Head of caudate nucleus (tissue), 42 donors: ENCODE data around the gene PCSK4.

Source experiments
- DNase-seq, 42 donors: peaks; one replicate each; pipeline versions ENCODE4 v3.0.0 to v3.0.0-alpha.2; 2020 to 2021; ENCODE audit warnings: mixed read lengths in 7 of 42
- intact Hi-C: fragments of 100-400 bp; cut with DNase I; formaldehyde crosslinking; loops from one replicate; pipeline ENCODE4 v1.15.0; 2022

PCSK4 gene

DNA sequence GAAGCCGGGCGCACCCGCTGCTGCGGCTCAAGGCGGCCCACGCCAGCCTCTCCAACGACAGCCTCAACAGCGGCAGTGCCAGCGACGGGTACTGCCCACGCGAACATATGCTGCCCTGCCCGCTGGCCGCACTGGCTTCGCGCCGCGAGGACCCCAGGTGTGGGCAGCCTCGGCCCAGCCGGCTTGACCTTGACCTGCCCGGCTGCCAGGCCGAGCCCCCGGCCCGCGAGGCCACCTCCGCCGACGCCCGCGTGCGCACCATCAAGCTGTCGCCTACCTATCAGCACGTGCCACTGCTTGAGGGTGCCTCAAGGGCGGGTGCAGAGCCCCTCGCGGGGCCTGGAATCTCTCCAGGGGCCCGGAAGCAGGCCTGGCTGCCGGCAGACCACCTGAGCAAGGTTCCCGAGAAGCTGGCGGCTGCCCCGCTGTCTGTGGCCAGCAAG lies 24.1 kb downstream of the PCSK4 start:
- peak in 1 of 42 donors; percentile 7 for DNase-seq

DNA sequence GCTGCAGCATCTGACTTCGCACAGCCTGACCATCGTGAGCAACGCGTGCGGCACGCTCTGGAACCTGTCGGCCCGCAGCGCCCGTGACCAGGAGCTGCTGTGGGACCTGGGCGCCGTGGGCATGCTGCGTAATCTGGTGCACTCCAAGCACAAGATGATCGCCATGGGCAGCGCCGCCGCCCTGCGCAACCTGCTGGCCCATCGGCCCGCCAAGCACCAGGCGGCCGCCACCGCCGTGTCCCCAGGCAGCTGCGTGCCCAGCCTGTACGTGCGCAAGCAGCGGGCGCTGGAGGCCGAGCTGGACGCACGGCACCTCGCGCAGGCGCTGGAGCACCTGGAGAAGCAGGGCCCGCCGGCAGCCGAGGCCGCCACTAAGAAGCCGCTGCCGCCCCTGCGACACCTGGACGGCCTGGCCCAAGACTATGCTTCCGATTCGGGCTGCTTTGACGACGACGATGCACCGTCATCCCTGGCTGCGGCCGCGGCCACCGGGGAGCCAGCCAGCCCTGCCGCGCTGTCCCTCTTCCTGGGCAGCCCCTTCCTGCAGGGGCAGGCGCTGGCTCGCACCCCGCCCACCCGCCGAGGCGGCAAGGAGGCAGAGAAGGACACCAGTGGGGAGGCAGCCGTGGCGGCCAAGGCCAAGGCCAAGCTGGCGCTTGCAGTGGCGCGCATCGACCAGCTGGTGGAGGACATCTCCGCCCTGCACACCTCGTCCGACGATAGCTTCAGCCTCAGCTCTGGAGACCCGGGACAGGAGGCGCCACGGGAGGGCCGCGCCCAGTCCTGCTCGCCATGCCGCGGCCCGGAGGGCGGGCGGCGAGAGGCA lies 24.7 kb downstream of the PCSK4 start:
- DNase-seq, result peak in 2 of 42 donors; percentile 27 to 46
- intact Hi-C loops, result no loop called here

More for the DNA sequence above, 24.1 kb downstream of the PCSK4 start:
- intact Hi-C loops, result no loop called here

DNA sequence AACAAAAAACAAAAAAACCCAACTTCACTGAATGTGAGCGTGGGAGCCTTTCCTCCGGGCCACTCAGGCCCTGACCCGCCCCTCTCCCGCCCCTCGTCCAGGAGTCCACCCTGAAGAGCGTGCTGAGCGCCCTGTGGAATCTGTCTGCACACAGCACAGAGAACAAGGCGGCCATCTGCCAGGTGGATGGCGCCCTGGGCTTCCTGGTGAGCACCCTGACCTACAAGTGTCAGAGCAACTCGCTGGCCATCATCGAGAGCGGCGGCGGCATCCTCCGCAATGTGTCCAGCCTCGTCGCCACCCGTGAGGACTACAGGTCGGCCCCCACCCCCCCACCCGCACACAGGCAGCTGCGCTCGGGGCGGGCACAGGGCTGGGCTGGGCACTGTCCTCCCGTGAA lies 28.3 kb downstream of the PCSK4 start:
- DNase-seq, result peak in 1 of 42 donors; percentile 9
- intact Hi-C loops, result no loop called here

DNA sequence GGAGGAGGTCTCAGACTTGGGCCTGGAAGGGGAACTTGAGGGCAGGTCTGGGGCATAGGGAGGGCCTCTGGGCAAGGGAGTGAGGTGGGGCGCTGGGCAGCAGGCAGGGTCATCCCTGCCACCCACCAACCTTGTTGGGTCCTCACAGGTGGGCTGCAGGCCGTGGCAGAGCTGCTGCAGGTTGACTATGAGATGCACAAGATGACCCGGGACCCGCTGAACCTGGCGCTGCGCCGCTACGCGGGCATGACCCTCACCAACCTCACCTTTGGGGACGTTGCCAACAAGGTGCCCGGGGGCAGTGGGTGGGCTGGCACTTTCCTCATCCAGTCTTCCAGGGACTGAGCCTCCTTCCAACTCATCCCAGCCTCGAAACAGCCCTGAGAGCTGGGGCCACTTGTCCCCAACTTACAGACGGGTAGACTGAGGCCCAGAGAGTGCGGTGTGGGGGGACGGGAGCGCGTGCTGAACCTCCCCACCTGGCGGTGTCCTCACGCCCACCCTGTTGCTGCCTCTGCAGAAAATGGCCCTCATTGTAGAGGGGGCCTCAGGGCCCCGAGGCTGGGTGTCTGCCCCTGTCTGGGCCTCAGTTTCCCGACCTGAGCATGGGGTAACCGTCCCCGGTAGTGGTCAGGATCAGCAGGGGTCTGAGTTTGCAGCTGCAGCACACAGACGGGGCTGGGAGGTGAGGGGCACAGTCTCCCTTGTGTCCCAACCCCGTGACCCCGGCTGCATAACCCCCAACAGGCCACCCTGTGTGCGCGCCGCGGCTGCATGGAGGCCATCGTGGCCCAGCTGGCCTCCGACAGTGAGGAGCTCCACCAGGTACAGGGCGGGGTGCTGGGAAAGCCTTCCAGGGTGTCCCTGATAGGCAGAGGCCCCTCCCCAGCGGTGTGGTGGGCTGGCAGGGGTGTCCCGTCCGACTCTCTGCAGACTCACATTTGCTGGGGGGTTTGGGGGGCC lies 29.8 kb downstream of the PCSK4 start:
- peak in 1 of 42 donors; percentile 3 for DNase-seq
- intact Hi-C loops, result no loop called here

DNA sequence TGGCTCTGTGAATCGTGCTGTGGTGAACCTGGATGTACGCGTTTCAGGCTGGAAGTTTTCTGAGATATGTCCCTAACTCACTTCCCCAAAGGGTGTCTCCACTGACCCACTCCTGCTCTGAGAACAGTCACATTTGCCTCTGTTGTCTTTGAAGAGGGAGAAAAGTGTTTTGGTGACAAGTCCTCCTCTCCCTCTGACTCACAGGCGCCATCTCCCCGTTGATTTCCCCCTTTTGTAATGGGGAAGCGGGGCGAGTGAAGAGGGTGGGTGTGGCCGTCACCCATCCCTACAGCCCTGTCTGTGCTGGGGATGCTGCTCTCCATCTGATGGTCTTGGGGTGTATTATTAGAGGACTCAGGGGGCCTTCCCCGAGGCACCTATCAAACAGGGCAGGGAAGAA lies 30.7 kb downstream of the PCSK4 start:
- intact Hi-C loops, result no loop called here
- DNase-seq, result peak in 3 of 42 donors; percentile 25 to 54 (median 53)

DNA sequence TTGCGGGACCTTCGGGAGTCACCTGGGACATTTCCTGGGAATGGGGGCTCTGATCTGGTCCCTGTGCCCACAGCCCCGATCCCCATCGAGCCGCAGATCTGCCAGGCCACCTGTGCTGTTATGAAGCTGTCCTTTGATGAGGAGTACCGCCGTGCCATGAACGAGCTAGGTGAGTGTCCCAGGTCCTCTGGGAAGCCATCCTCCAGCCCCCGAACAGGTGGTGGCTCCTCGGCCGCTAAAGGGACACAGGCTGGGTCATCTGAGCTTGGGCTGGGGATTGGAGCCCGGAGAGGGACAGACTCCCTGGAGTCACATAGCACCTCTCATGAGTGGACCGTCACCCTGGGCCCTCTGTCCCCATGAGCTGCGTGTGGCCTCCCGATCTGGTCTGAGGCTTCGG lies 32.3 kb downstream of the PCSK4 start:
- DNase-seq, result no peak
- intact Hi-C loops, result no loop called here

DNA sequence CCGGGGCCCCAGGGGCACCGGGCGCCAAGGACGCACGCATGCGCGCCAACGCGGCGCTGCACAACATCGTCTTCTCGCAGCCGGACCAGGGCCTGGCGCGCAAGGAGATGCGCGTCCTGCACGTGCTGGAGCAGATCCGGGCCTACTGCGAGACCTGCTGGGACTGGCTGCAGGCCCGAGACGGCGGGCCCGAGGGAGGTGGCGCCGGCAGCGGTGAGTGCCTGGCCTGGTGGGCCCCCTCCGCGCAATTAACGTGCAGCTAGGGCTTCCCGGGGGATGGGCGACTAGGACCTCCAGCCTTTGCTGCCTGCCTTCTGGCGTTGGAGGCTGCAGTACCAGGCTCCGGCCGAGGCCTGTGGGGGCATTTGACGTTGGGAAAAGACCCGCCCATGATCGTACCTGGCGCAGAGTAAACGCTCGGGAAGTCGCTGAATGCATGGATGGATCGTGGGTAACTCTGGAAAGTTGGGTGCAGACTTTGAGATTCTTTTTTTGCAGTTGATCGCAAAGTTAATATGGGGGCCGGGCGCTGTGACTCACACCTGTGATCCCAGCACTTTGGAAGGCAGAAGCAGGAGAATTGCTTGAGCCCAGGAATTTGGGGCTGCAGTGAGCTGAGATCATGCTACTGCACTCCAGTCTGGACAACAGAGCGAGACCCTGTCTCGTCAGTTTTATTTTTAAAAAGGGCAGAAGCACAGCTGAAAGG lies 33.0 kb downstream of the PCSK4 start:
- intact Hi-C loops, result no loop called here
- DNase-seq, result peak in 6 of 42 donors; percentile 26 to 63 (median 54)

DNA sequence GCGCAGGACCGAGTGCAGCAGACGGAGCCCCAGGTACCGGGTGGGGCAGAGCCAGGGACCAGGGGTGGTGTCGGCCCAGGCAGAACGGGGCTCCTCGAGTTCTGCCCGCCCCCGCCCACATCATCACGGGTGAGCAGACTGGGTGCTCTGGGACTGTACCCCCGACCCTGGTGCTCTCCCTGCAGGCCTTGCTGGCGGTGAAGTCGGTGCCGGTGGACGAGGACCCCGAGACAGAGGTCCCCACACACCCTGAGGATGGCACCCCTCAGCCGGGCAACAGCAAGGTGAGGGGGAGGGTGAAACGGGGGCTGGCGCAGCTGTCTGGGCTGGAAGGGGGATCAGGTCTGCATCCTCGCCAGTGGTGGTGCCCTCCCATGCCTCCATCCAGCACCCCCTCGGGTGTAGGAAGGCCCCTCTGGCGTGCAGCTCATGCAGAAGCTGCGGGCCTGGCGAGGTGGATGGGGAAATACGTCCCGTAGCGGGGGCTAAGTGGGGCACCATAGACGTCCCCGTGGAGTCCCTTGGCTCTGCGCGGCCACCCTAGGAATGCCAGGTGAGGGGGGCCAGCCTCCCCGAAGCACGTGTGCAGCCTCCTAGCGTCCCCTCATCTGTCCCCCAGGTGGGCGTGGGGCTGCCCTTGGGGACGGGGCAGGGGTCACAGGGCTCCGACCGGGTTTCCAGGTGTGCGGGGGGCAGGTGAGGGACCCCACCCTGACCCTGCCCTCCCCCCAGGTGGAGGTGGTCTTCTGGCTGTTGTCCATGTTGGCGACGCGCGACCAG lies 33.8 kb downstream of the PCSK4 start:
- intact Hi-C loops, result no loop called here
- DNase-seq, result peak in 1 of 42 donors; percentile 4

DNA sequence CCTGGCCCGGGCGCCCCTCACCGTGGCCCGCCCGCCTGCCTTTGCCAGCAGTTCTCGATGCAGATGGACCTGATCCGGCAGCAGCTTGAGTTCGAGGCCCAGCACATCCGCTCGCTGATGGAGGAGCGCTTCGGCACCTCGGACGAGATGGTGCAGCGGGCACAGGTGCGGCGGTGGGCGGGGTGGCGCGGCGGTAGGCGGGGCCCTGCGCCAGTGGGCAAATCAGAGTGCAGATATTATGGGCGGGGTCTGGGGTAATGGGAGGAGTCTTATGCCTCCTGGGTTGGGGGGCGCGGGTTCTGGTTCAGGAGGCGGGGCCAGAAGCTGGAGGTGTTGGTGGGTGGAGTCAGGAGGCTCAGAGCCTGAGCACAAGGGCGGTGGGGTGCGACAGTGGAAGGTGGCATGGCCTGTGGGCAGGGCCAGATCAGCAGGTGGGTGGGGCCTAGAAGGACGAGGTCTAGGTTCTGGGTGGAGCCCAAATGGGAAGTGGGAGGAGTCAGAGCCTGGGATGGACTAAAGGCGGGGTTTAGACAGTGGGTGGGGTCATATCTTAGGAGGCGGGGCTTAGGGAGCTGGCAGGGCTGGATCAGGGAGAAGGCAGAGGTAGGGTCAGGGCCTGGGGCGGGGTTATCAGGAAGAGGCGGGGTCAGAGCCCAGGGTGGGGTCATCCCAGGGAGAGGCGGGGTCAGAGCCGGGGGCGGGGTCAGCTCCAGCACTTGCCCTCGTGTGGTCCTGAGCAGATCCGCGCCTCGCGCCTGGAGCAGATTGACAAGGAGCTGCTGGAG lies 34.6 kb downstream of the PCSK4 start:
- intact Hi-C loops, result no loop called here
- peak in 26 of 42 donors; percentile 37 to 79 (median 60) for DNase-seq

DNA sequence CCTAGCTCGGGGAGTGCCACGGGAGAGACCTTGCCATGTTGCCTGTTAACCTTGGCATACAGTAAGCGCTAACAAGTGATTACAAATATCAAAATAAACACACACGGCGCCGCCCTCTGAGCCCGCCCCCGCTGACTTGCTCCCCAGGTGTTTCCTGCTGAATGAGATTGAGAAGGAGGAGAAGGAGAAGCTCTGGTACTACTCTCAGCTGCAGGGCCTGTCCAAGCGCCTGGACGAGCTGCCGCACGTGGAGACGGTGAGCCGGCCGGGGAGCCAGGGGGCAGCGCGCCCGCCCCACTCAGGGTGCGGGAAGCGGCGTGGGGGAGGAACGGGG lies 35.2 kb downstream of the PCSK4 start:
- DNase-seq, result no peak
- intact Hi-C loops, result no loop called here

DNA sequence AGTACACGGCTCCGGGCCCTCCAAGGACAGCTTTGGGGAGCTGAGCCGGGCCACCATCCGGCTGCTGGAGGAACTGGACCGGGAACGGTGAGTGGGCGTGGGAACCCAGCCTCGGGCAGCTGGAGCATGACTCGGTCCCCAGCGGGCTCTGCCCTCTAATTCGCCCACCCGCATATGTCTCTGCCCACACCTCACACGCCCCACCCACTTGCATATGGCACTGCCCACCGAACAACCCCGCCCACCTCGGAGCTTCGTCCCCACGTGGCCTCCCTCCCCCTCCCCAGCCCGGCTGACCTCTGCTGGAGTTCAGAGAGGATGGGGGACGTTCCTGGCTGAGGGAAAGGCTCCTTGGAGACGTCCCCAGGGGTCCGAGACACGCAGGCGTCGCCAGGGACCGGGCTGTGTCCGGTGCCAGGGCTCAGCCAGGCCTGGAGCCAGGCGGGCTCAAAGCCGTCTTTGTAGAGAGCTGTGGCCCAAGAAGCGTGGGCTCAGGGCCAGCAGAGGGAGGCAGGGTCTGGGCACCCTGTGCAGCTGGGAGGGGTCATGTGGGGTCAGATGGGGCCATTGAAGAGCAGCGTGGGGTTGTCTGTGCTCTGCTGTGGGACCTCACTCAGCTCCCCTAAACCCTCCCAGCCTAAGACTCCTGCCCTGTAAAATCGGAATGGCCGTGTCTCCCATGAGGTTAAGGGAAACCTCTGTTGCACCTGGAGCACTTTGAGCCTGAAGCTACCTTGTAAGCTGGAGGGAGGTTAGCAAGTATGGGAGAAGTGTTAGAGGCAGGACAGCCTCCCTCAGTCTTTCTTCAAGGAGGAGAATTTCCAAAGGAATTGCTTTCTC lies 36.4 kb downstream of the PCSK4 start:
- peak; percentile 92 to 99 (median 96) for DNase-seq
- intact Hi-C loops, result no loop called here

DNA sequence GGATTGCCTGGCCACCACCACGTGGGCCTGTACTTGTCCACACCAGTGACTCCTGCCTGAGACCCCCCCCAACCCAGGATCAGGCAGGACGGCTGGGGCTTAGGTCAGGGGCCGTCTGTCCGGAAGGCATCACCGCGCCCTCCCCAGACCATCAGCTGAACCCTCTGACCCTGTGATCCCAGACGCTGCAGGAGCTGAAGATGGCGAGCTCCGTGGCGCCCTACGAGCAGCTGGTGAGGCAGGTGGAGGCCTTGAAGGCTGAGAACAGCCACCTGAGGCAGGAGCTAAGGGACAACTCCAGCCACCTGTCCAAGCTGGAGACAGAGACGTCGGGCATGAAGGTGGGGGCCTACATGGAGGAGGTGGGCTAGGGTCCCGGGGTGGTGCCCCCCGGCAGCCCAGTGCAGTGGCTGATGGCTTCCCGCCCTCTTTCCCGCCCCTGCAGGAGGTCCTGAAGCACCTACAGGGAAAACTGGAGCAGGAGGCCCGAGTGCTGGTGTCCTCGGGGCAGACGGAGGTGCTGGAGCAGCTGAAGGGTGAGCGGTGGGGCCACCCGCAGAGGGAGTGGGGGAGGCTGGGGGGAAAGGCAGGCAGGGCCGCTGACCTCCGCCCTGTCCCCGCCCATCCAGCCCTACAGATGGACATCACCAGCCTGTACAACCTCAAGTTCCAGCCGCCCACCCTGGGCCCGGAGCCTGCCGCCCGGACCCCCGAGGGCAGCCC lies 37.2 kb downstream of the PCSK4 start:
- intact Hi-C loops, result no loop called here
- peak in 3 of 42 donors; percentile 26 to 42 (median 37) for DNase-seq

DNA sequence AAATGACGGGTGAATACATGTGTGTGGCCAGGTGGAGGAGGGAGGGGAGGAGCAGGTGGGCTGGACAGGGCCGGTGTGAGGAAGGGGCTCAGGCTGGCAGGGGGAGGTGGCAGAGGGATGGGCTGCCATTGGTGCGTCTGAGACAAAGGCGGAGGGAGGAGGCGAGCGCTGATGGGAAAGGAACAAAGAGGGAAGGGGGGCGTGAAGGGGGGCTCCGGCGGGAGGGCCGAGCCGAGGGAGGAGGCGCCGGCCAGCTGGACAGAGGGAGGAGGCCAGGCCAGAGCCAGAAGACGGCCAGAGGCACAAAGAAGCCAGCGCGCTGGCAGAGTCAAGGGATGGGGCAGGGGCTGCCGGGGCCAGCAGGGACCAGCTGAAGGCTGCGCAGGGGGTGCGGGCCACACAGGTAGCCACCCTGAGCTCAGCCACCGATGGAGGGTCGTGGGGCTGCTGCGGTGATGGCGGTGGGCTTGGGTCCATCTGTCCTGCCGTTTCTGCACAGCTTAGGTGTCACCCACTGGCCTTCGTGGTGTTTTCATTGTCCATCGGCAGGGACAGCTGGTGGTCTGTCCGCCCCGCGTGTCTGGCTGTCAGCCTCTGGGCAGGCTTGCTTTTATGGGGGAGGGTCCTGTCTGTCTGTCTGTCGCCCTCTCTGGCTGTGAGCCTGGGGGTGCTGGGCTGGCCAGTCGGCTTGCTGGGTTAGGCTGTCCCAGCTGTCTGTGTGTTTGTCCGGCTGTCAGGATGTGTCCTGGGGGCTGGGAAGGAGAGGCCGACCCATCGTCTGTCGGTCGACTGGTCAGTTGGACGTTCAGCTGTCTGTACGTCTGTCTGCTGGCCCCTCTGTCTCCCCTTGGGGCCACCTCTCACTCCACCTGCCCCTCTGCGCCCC lies 38.0 kb downstream of the PCSK4 start:
- intact Hi-C loops, result no loop called here
- DNase-seq, result peak; percentile 63 to 94 (median 82)

DNA sequence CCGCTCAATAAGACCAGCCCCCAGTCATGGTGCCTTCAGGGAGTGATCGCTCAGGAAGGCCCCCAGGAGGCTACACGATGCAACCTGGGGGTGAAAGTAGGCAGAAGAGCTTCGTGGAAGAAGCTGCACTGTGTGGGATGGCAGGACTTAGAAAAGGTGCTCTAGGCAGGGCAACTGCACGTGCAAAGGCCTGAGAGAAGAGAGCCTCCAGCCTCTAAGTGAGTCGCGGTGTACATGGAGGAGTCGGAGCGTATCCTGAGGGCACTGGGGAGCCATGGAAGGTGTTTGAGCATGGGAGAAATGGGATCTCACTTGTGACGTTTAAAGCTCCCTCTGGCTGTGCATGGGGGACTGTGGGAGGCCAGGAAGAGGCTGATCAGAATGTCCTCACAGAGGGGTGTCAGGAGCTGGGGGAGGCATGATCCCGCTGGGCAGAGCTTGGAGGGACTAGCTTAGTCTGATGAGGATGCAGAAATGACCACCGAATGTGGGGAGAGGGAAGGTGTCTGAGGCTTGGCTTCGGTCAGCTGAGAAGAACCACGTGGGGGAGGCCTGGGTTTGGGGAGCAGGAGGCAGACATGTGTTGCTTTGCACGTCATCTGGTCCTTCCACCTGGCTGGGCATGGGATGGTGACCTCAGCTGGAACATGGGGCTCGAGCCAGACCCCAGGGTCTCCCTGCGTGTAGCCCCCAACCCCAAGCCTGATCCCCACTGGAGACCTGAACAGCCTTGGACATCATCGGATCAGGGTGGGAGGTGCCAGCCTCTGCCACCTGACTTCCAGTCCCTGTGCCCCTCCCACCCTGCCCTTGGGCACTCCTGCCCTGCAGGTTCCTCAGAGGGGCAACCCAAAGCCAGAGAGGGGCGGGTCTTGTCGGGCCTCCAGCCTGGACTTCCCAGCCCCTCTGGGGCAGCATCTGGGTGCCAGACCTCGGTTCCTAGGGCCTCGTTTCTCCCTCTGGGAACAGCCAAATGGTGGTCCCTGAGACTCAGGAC lies 39.1 kb downstream of the PCSK4 start:
- intact Hi-C loops, result no loop called here
- peak in 23 of 42 donors; percentile 34 to 80 (median 57) for DNase-seq
